HEK293 (cell line): Measurements from ENCODE around the gene SREBF2.

Experiments used
- CTCF ChIA-PET: fragments of 350-600 bp; formaldehyde crosslinking; extraction: SDS; loops from one replicate; lab custom pipeline; 2021; ENCODE audit warnings: antibody characterized with exemption; lab: Yijun Ruan, JAX
- POLR2A ChIA-PET: fragments of 300-600 bp; formaldehyde crosslinking; extraction: SDS; loops from one replicate; lab custom pipeline; 2020; ENCODE audit warnings: antibody characterized with exemption, inconsistent platforms; lab: Yijun Ruan, JAX
- H3K27ac ChIP-seq: fragments of 200-500 bp; sonication (Bioruptor generic); 2 replicates; pipeline ENCODE4 v1.5.1; 2014; ENCODE audit warnings: low read depth, low read length, control low read depth, inconsistent platforms; ENCODE audit errors: extremely low read depth
- H3K36me3 ChIP-seq, 2 experiments: fragments of 200-500 bp in 1 of 2; sonication (Bioruptor generic) in 1 of 2; 1 replicate in 1 of 2; 2 replicates in 1 of 2; pipeline ENCODE4 v1.5.1; 2014 to 2017; ENCODE audit warnings: inconsistent platforms in 2 of 2, low read length in 2 of 2; ENCODE audit not compliant: control insufficient read depth in 2 of 2, insufficient read depth in 1 of 2
- H3K4me1 ChIP-seq: fragments of 200-500 bp; sonication (Bioruptor generic); 2 replicates; pipeline ENCODE4 v1.5.1; 2014; ENCODE audit warnings: mild to moderate bottlenecking, low read length, inconsistent platforms; ENCODE audit not compliant: control insufficient read depth, insufficient read depth
- H3K4me3 ChIP-seq: 2 replicates; pipeline ENCODE4 v1.5.1; 2011; ENCODE audit warnings: low read depth, mild to moderate bottlenecking, control low read depth, low read length, moderate library complexity
- H3K9me3 ChIP-seq: fragments of 200-500 bp; sonication (Bioruptor generic); 2 replicates; pipeline ENCODE4 v1.5.1; 2014; ENCODE audit warnings: low read depth, low read length, inconsistent platforms; ENCODE audit not compliant: control insufficient read depth, insufficient read depth
- GLI2 ChIP-seq: fragments of 450-650 bp; formaldehyde crosslinking; IDR thresholded peaks from 2 replicates; pipeline ENCODE4; 2017; ENCODE audit warnings: missing biosample characterization, missing genetic modification characterization, low read depth, borderline replicate concordance
- HOXA7 ChIP-seq: sonication (generic); formaldehyde crosslinking; IDR thresholded peaks from 2 replicates; pipeline ENCODE4 v1.8.1; 2022; ENCODE audit warnings: missing genetic modification reagents, borderline replicate concordance
- KLF1 ChIP-seq: fragments of 450-650 bp; formaldehyde crosslinking; IDR thresholded peaks from 2 replicates; pipeline ENCODE4 v1.5.1; 2016; ENCODE audit warnings: missing biosample characterization, missing genetic modification characterization
- PBX3 ChIP-seq: sonication (generic); formaldehyde crosslinking; IDR thresholded peaks from 2 replicates; pipeline ENCODE4 v1.8.1; 2022; ENCODE audit warnings: mild to moderate bottlenecking, moderate library complexity, missing genetic modification reagents
- PRDM4 ChIP-seq: fragments of 450-650 bp; formaldehyde crosslinking; IDR thresholded peaks from 2 replicates; pipeline ENCODE4 v1.5.1; 2017; ENCODE audit warnings: missing biosample characterization, missing genetic modification characterization
- ZBTB44 ChIP-seq: fragments of 450-650 bp; IDR thresholded peaks from 2 replicates; pipeline ENCODE4 v1.5.1; 2018; ENCODE audit warnings: missing biosample characterization, mild to moderate bottlenecking, missing genetic modification characterization
- ZIC2 ChIP-seq: fragments of 450-650 bp; formaldehyde crosslinking; IDR thresholded peaks from 2 replicates; pipeline ENCODE4 v1.5.1; 2016; ENCODE audit warnings: missing biosample characterization, missing genetic modification characterization
- ZNF112 ChIP-seq: fragments of 450-650 bp; formaldehyde crosslinking; IDR thresholded peaks from 2 replicates; pipeline ENCODE4 v1.5.0; 2017; ENCODE audit warnings: missing biosample characterization, missing genetic modification characterization
- ZNF132 ChIP-seq: fragments of 450-650 bp; formaldehyde crosslinking; IDR thresholded peaks from 2 replicates; pipeline ENCODE4 v1.5.1; 2017; ENCODE audit warnings: missing biosample characterization, missing genetic modification characterization, borderline replicate concordance
- ZNF19 ChIP-seq: fragments of 450-650 bp; formaldehyde crosslinking; IDR thresholded peaks from 2 replicates; pipeline ENCODE4; 2016; ENCODE audit warnings: missing biosample characterization, missing genetic modification characterization, low read depth
- ZNF214 ChIP-seq: fragments of 450-650 bp; formaldehyde crosslinking; IDR thresholded peaks from 2 replicates; pipeline ENCODE4 v1.5.1; 2017; ENCODE audit warnings: missing biosample characterization, mild to moderate bottlenecking, missing genetic modification characterization, borderline replicate concordance
- ZNF239 ChIP-seq: fragments of 450-650 bp; formaldehyde crosslinking; IDR thresholded peaks from 2 replicates; pipeline ENCODE4 v1.5.1; 2016; ENCODE audit warnings: missing biosample characterization, missing genetic modification characterization
- ZNF362 ChIP-seq: fragments of 450-650 bp; formaldehyde crosslinking; IDR thresholded peaks from 2 replicates; pipeline ENCODE4 v1.5.1; 2016; ENCODE audit warnings: missing biosample characterization, missing genetic modification characterization
- ZNF391 ChIP-seq: fragments of 450-650 bp; formaldehyde crosslinking; IDR thresholded peaks from 2 replicates; pipeline ENCODE4 v1.5.1; 2016; ENCODE audit warnings: low read depth, missing biosample characterization, missing genetic modification characterization, borderline replicate concordance
- ZNF416 ChIP-seq: fragments of 450-650 bp; formaldehyde crosslinking; IDR thresholded peaks from 2 replicates; pipeline ENCODE4 v1.5.1; 2016; ENCODE audit warnings: missing biosample characterization, missing genetic modification characterization
- ZNF510 ChIP-seq: fragments of 450-650 bp; formaldehyde crosslinking; IDR thresholded peaks from 2 replicates; pipeline ENCODE4 v1.5.1; 2018; ENCODE audit warnings: mild to moderate bottlenecking, missing genetic modification characterization, missing biosample characterization; ENCODE audit not compliant: insufficient replicate concordance
- ZNF558 ChIP-seq: fragments of 450-650 bp; formaldehyde crosslinking; IDR thresholded peaks from 2 replicates; pipeline ENCODE4 v1.5.1; 2016; ENCODE audit warnings: missing biosample characterization, missing genetic modification characterization
- ZNF585B ChIP-seq: fragments of 450-650 bp; formaldehyde crosslinking; IDR thresholded peaks from 2 replicates; pipeline ENCODE4 v1.5.1; 2016; ENCODE audit warnings: missing biosample characterization, missing genetic modification characterization
- ZNF600 ChIP-seq: fragments of 450-650 bp; formaldehyde crosslinking; IDR thresholded peaks from 2 replicates; pipeline ENCODE4 v1.5.1; 2016; ENCODE audit warnings: missing biosample characterization, missing genetic modification characterization
- ZNF610 ChIP-seq: fragments of 450-650 bp; formaldehyde crosslinking; IDR thresholded peaks from 2 replicates; pipeline ENCODE4 v1.5.1; 2016; ENCODE audit warnings: missing biosample characterization, missing genetic modification characterization, borderline replicate concordance
- ZNF645 ChIP-seq: fragments of 450-650 bp; formaldehyde crosslinking; IDR thresholded peaks from 2 replicates; pipeline ENCODE4; 2016; ENCODE audit warnings: missing biosample characterization, missing genetic modification characterization
- ZNF664 ChIP-seq: fragments of 450-650 bp; formaldehyde crosslinking; IDR thresholded peaks from 2 replicates; pipeline ENCODE4 v1.5.1; 2016; ENCODE audit warnings: missing biosample characterization, missing genetic modification characterization
- ZNF747 ChIP-seq: fragments of 450-650 bp; formaldehyde crosslinking; IDR thresholded peaks from 2 replicates; pipeline ENCODE4 v1.5.1; 2016; ENCODE audit warnings: missing biosample characterization, missing genetic modification characterization
- ZNF776 ChIP-seq: fragments of 450-650 bp; formaldehyde crosslinking; IDR thresholded peaks from 2 replicates; pipeline ENCODE4 v1.5.0; 2017; ENCODE audit warnings: missing biosample characterization, missing genetic modification characterization, borderline replicate concordance

SREBF2 gene

GRCh38 chr22:41892721-41893120, 59.8 kb downstream of the SREBF2 start:
- H3K4me1 ChIP-seq: no peaks in the 10 kb centered on the region
- CTCF ChIA-PET: no interaction called here
- H3K4me3 ChIP-seq: no peak overlapping the region
- no peaks in the 10 kb centered on the region for H3K9me3 ChIP-seq
- H3K27ac ChIP-seq: no peak overlapping the region
- POLR2A ChIA-PET: no interaction called here
- H3K36me3 ChIP-seq: peaks cover 38 to 73% of the 10 kb centered on the region in 2 experiments
- TF ChIP-seq PBX3 (CRISPR knock-in tag): no peak
- TF ChIP-seq KLF1 (tag by site-specific recombination): no peak
- peak; percentile 51; the same call in 1 of the 2 replicates for TF ChIP-seq ZIC2 (tag by site-specific recombination)
- no peak for TF ChIP-seq ZNF610 (tag by site-specific recombination)

GRCh38 chr22:41893591-41894375, 60.9 kb downstream of the SREBF2 start:
- H3K27ac ChIP-seq: no peak overlapping the region
- TF ChIP-seq ZNF664 (tag by site-specific recombination) (no peak), ZNF645 (no peak), ZNF510 (tag by site-specific recombination) (no peak), ZNF132 (tag by site-specific recombination) (no peak), GLI2 (tag by site-specific recombination) (no peak), ZNF585B (no peak), ZNF600 (tag by site-specific recombination) (no peak), ZNF214 (tag by site-specific recombination) (no peak), ZNF112 (tag by site-specific recombination) (no peak), ZNF391 (tag by site-specific recombination) (no peak), ZNF776 (tag by site-specific recombination) (no peak), ZNF747 (tag by site-specific recombination) (no peak), ZNF558 (tag by site-specific recombination) (no peak), HOXA7 (no peak), PRDM4 (no peak), ZBTB44 (tag by site-specific recombination) (no peak), ZNF239 (tag by site-specific recombination) (no peak), ZNF362 (tag by site-specific recombination) (no peak), ZNF19 (no peak), ZNF416 (no peak)
- H3K4me3 ChIP-seq: no peak overlapping the region
- CTCF ChIA-PET: no interaction called here
- peaks cover 38 to 68% of the 10 kb centered on the region in 2 experiments for H3K36me3 ChIP-seq
- no peaks in the 10 kb centered on the region for H3K4me1 ChIP-seq
- no peaks in the 10 kb centered on the region for H3K9me3 ChIP-seq
- POLR2A ChIA-PET: interaction anchor here (1.0 to 2.4 kb wide), 2 partner anchors 9 to 13 kb away, joined by 4 to 10 read pairs; no protein-coding TSS in a partner anchor
